ENCODE measurements around the gene PDE3A.

DNA sequence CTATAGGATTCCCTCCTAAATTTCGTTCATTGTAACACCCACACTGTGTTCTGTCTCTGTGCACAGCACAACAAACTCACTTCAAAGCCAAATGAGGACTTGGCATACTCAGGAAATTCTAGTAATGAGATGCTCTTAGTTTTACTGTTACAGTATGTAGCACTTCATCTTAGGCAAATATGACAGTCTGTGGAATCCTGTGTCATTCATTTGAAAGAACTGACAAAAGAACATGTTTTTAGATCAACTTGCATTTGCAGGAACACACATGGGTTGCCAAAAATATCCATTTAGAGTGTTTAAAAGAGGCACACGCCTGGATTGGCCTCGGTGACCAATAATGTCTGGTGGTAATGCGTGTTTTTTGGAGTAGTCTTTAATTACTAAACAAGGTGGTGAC, 56.5 kb downstream of the PDE3A start:
- no peak for TF ChIP-seq CTCF (IDR thresholded peaks at IDR 0.05)
- TF ChIP-seq POLR2A (IDR thresholded peaks at IDR 0.05) = no peak
